IMR-90 (cell line): ENCODE results near the gene SLC25A25. TPM values are rescaled to one million over a fixed set of nuclear protein-coding genes. Genes with fewer than 3 reads are reported as not detected.

Experiments
- ATAC-seq: fragments of 200-7000 bp; cut with Tn5 transposase; 2 replicates; pipeline ENCODE4 v1.9.1; 2020; ENCODE audit warnings: low read depth, mild to moderate bottlenecking, moderate library complexity
- BruUV-seq: library from RNA; stranded (reverse); fragments of 400-500 nt; replicated peaks from 2 replicates; lab custom pipeline; 2021; lab: Mats Ljungman, UMichigan
- CTCF ChIA-PET: fragments of 300-600 bp; formaldehyde crosslinking; extraction: SDS; loops from one replicate; lab custom pipeline; 2021; ENCODE audit warnings: antibody characterized with exemption; lab: Yijun Ruan, JAX
- POLR2A ChIA-PET: fragments of 300-600 bp; sonication (Branson Sonifier 250); formaldehyde crosslinking; loops from one replicate; lab custom pipeline; 2022; ENCODE audit warnings: antibody characterized with exemption; ENCODE audit not compliant: unreplicated experiment; lab: Charles Lee
- DNase-seq: peaks from one replicate; pipeline ENCODE4 v3.0.0; 2013
- H2AFZ ChIP-seq: replicated peaks from 2 replicates; pipeline ENCODE3; 2013; ENCODE audit warnings: low read length, mild to moderate bottlenecking; ENCODE audit not compliant: poor library complexity
- H2AK5ac ChIP-seq: 2 replicates; pipeline ENCODE4 v1.6.1; 2013; ENCODE audit warnings: low read depth, low read length, inconsistent platforms
- H2AK9ac ChIP-seq: replicated peaks from 2 replicates; pipeline ENCODE3; 2013; ENCODE audit warnings: mild to moderate bottlenecking, low read depth, low read length, moderate library complexity; ENCODE audit not compliant: poor library complexity
- H2BK120ac ChIP-seq: 2 replicates; pipeline ENCODE4 v1.6.1; 2013; ENCODE audit warnings: low read depth, low read length, inconsistent platforms
- H2BK15ac ChIP-seq: 3 replicates; pipeline ENCODE4 v1.6.1; 2013; ENCODE audit warnings: low read depth, low read length, inconsistent platforms
- H2BK20ac ChIP-seq: 2 replicates; pipeline ENCODE4 v1.6.1; 2013; ENCODE audit warnings: low read depth, mild to moderate bottlenecking, inconsistent platforms, low read length, moderate library complexity
- H2BK5ac ChIP-seq: 2 replicates; pipeline ENCODE4 v1.6.1; 2013; ENCODE audit warnings: mild to moderate bottlenecking, low read depth, low read length, inconsistent platforms; ENCODE audit not compliant: poor library complexity, severe bottlenecking
- H3K14ac ChIP-seq: replicated peaks from 2 replicates; pipeline ENCODE4 v1.6.1; 2013; ENCODE audit warnings: low read depth, low read length, inconsistent platforms
- H3K18ac ChIP-seq: 2 replicates; pipeline ENCODE4 v1.6.1; 2013; ENCODE audit warnings: low read depth, low read length, control low read depth
- H3K23ac ChIP-seq: 2 replicates; pipeline ENCODE4 v1.6.1; 2013; ENCODE audit warnings: low read depth, low read length, inconsistent platforms
- H3K27ac ChIP-seq: 2 replicates; pipeline ENCODE4 v1.5.1; 2013; ENCODE audit warnings: mild to moderate bottlenecking, control low read depth, low read length; ENCODE audit not compliant: insufficient read depth
- H3K27me3 ChIP-seq: 2 replicates; pipeline ENCODE4 v1.6.1; 2013; ENCODE audit warnings: low read length; ENCODE audit not compliant: control insufficient read depth, insufficient read depth
- H3K36me3 ChIP-seq: 2 replicates; pipeline ENCODE4 v1.6.1; 2013; ENCODE audit warnings: low read length, mixed read lengths; ENCODE audit not compliant: control insufficient read depth, insufficient read depth
- H3K4ac ChIP-seq: 2 replicates; pipeline ENCODE4 v1.6.1; 2013; ENCODE audit warnings: low read depth, low read length, inconsistent platforms
- H3K4me1 ChIP-seq: 2 replicates; pipeline ENCODE4 v1.6.1; 2013; ENCODE audit warnings: low read length, mixed read lengths; ENCODE audit not compliant: control insufficient read depth, insufficient read depth
- H3K4me2 ChIP-seq: 2 replicates; pipeline ENCODE4 v1.6.1; 2013; ENCODE audit warnings: low read depth, mild to moderate bottlenecking, control low read depth, low read length, moderate library complexity
- H3K4me3 ChIP-seq: 2 replicates; pipeline ENCODE4 v1.5.1; 2013; ENCODE audit warnings: low read depth, mild to moderate bottlenecking, control low read depth, low read length, moderate library complexity; ENCODE audit not compliant: insufficient read depth
- H3K56ac ChIP-seq: 2 replicates; pipeline ENCODE4 v1.6.1; 2013; ENCODE audit warnings: low read length, inconsistent platforms; ENCODE audit not compliant: insufficient read depth; ENCODE audit errors: extremely low read depth
- H3K79me1 ChIP-seq, 2 experiments: 2 replicates each; pipeline ENCODE4 v1.6.1; 2013; ENCODE audit warnings: low read length in 2 of 2, inconsistent platforms in 1 of 2, low read depth in 1 of 2
- H3K9ac ChIP-seq: 2 replicates; pipeline ENCODE4 v1.6.1; 2013; ENCODE audit warnings: low read depth, low read length, control low read depth
- H3K9me1 ChIP-seq: 2 replicates; pipeline ENCODE4 v1.6.1; 2013; ENCODE audit warnings: low read length, inconsistent platforms; ENCODE audit not compliant: insufficient read depth
- H3K9me3 ChIP-seq: 2 replicates; pipeline ENCODE4 v1.6.1; 2013; ENCODE audit warnings: low read length; ENCODE audit not compliant: control insufficient read depth, insufficient read depth
- H4K20me1 ChIP-seq: 2 replicates; pipeline ENCODE4 v1.6.1; 2013; ENCODE audit warnings: low read length, inconsistent platforms; ENCODE audit not compliant: insufficient read depth
- H4K5ac ChIP-seq: 2 replicates; pipeline ENCODE4 v1.6.1; 2013; ENCODE audit warnings: mild to moderate bottlenecking, low read depth, low read length, control low read depth
- H4K8ac ChIP-seq, 2 experiments: 2 replicates each; pipeline ENCODE4 v1.6.1; 2013; ENCODE audit warnings: low read depth in 2 of 2, low read length in 2 of 2, control low read depth in 1 of 2, inconsistent platforms in 1 of 2
- H4K91ac ChIP-seq: 2 replicates; pipeline ENCODE4 v1.6.1; 2013; ENCODE audit warnings: low read depth, low read length, inconsistent platforms; ENCODE audit not compliant: insufficient read depth
- BHLHE40 ChIP-seq: fragments of 150-350 bp; IDR thresholded peaks from 2 replicates; pipeline ENCODE4 v1.6.1; 2016; ENCODE audit warnings: mild to moderate bottlenecking, low read depth, low read length
- MAZ ChIP-seq: IDR thresholded peaks from 2 replicates; pipeline ENCODE4 v1.6.1; 2012; ENCODE audit warnings: low read depth, mild to moderate bottlenecking, low read length, improper control_type of control experiment, moderate library complexity, borderline replicate concordance
- POLR2A ChIP-seq: IDR thresholded peaks from 2 replicates; pipeline ENCODE4 v1.6.1; 2012; ENCODE audit warnings: mild to moderate bottlenecking, low read depth, low read length
- WGBS, 2 experiments: methylation state at CpG; one replicate each; pipeline versions ENCODE4 v1.1.5 to v1.1.7; 2013; ENCODE audit warnings: missing lambda C conversion rate in 2 of 2; ENCODE audit not compliant: insufficient read length in 1 of 2; ENCODE audit errors: extremely low coverage in 2 of 2; 5-methylcytosine and 5-hydroxymethylcytosine counted together
- dilution Hi-C: fragments of 300-500 bp; cut with HindIII; formaldehyde crosslinking; loops from one replicate; pipeline ENCODE4 v1.14.3; 2018; ENCODE audit warnings: low sequenced_read_pairs; ENCODE audit not compliant: unreplicated experiment
- in situ Hi-C: fragments of 300-500 bp; cut with MboI; formaldehyde crosslinking; loops from 3 replicates; pipeline ENCODE4 v1.14.3; 2019; ENCODE audit warnings: low sequenced_read_pairs, inconsistent platforms, mixed read lengths
- intact Hi-C: fragments of 100-400 bp; cut with micrococcal nuclease; formaldehyde crosslinking; loops from 2 replicates; pipeline ENCODE4 v1.10.0; 2022
- polyA plus RNA-seq, 3 experiments: library from polyadenylated mRNA; depleted of rRNA; stranded (reverse); fragments of >200 nt; gene quantifications; 2 replicates each; pipeline ENCODE4 v1.2.3, GENCODE V29; 2012; ENCODE audit warnings: low replicate concordance in 1 of 3
- total RNA-seq: library from RNA; depleted of rRNA; stranded (reverse); fragments of >200 nt; gene quantifications from 2 replicates; pipeline ENCODE4 v1.2.3, GENCODE V29; 2012

The SLC25A25 gene
- total and polyA plus RNA-seq, 2 of the 4 experiments (the other 2 are of a cell fraction) = 14.0 to 17.9 TPM

- H4K8ac ChIP-seq = peak overlapping the region; percentile 8 to 41; a peak in 3 of 4 replicates
- H2AFZ ChIP-seq = peak overlapping the region; percentile 92
- H2BK15ac ChIP-seq = no peak overlapping the region
- no peak overlapping the region for H3K23ac ChIP-seq
- dilution Hi-C loops = no loop called here
- WGBS, 2 experiments = 73% methylated on average over 9 of the region's 13 CpGs; no CpG with 5 or more reads in 1 of the 2 experiments
- no peak overlapping the region for H2BK5ac ChIP-seq
- peaks cover 29% of the 10 kb centered on the region for H3K4me1 ChIP-seq
- no peak overlapping the region for H2BK120ac ChIP-seq
- H3K36me3 ChIP-seq = no peaks in the 10 kb centered on the region
- peak overlapping the region; percentile 23; the same call in 1 of the 2 replicates for H3K27ac ChIP-seq
- H2AK9ac ChIP-seq = no peak overlapping the region
- peaks cover 11% of the 10 kb centered on the region; the same call in 1 of the 2 replicates for H4K20me1 ChIP-seq
- DNase-seq (no peak), ATAC-seq (no peak)
- TF ChIP-seq MAZ (no peak), POLR2A (no peak), BHLHE40 (no peak)
- no peak overlapping the region for H2BK20ac ChIP-seq
- in situ Hi-C loops = no loop called here
- no peak overlapping the region for H3K18ac ChIP-seq
- no TSS peak for BruUV-seq
- intact Hi-C loops = no loop called here
- peak overlapping the region; percentile 12; the same call in 1 of the 2 replicates for H4K91ac ChIP-seq
- H3K4me3 ChIP-seq = no peak overlapping the region
- H3K9me3 ChIP-seq = no peaks in the 10 kb centered on the region
- peaks cover 30 to 78% of the 10 kb centered on the region in 2 experiments for H3K79me1 ChIP-seq
- H3K4me2 ChIP-seq = peak overlapping the region; percentile 62
- CTCF ChIA-PET = interaction anchor here (0.6 to 1.7 kb wide), 4 partner anchors 8 to 148 kb away, joined by 3 to 5 read pairs (median 4); no protein-coding TSS in a partner anchor
- 0 out of 2 replicates have a peak overlapping the region, but pooled peaks have one; percentile 4 for H3K56ac ChIP-seq
- peak overlapping the region; percentile 24; the same call in 1 of the 2 replicates for H2AK5ac ChIP-seq
- H3K9ac ChIP-seq = peak overlapping the region; percentile 14
- no peaks in the 10 kb centered on the region for H3K27me3 ChIP-seq
- H3K14ac ChIP-seq = 0 out of 2 replicates have a peak overlapping the region, but pooled peaks have one; percentile 3
- H4K5ac ChIP-seq = peak overlapping the region; percentile 7
- H3K9me1 ChIP-seq = peaks cover 10% of the 10 kb centered on the region
- POLR2A ChIA-PET = no interaction called here
- peak overlapping the region; percentile 44 for H3K4ac ChIP-seq
Measured at GRCh38 chr9:128091571-128091970, 23.5 kb downstream of the SLC25A25 start.
